Globus pallidus (tissue), 1 donor: ENCODE results near the gene STRN.
"Not testable (repeated sequence)": the region's sequence is repeated elsewhere in the genome, so short reads cannot be mapped to it uniquely, and the experiment has no call there.

ENCODE experiments used
- DNase-seq: peaks from one replicate; pipeline ENCODE4 v3.0.0-alpha.2; 2015; ENCODE audit warnings: low spot score

STRN gene

GRCh38 chr2:36964496-36965058 is 1.8 kb downstream of the STRN start:
- DNase-seq: no peak

DNA sequence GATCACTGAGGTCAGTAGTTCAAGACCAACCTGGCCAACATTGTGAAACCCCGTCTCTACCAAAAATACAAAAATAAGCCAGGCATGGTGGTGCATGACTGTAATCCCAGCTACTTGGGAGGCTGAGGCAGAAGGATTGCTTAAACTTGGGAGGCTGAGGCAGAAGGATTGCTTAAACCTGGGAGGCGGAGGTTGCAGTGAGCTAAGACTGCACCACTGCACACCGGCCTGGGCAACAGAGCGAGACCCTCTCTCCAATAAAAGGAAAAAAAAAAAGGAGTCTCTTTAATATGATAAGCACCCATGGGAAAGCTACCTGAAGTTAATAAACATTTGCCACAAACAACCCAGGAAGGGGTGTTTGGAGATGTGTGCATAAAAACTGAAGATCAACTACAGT is 2.6 kb downstream of the STRN start:
- DNase-seq: no peak

GRCh38 chr2:36963106-36963505 is 3.2 kb downstream of the STRN start:
- DNase-seq: no peak

- DNase-seq: no peak
Measured at GRCh38 chr2:36960773-36961172, 5.6 kb downstream of the STRN start.

- DNase-seq: no peak
Measured at GRCh38 chr2:36960005-36960675, 6.2 kb downstream of the STRN start.

DNA sequence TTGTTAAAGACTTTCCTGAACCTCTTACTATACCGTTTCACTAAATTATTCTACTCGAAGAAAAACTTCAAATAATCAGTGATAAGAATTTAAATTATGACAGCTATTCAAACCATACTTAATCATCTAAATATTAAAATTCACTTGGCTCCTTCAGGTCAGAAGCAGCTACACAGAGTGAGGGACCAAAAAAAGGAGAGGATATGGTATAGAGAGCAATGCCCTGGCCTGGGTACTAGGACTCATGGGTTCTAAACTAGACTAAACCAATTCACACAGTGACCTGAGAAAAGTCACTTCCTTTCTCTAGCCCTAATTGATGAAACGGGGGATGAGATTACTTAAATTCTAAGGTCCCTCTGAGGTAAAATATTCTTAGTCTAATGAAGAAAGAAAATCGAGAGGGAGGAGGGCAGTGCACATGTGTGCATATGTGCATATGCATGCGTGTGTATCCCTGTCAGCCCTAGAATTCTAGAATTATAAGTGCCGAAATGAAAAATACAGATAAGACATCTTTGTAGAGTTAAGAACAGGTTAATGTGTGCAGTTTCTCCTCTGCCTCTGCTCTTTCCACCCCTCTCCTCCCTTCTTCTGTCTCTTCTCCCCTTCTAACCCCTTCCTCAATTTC is 11.2 kb downstream of the STRN start:
- no peak for DNase-seq

DNA sequence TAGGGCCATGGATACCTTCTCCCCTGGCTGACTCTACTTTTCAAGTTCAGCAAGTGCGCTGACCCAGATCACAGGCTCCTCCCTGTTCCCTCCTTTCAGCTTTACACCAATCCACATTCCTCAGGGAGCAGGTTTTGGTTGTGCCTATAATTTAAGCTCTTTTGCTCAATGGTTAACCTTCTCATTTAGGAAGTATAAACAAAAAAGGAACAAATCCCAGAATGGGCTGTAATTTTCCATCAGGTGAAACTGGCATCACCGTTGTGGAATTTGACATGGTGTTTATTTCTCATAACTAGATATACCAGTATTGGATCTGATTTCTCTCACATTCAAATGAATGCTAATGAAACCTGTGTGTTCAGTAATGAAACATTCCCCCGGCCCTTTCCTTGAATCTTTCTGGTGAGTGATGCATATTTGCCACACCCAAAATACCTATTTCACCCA is 13.6 kb downstream of the STRN start:
- DNase-seq: no peak

- DNase-seq: no peak
Measured at GRCh38 chr2:36951574-36951973, 14.8 kb downstream of the STRN start.

- no peak for DNase-seq
Measured at GRCh38 chr2:36951027-36951518, 15.3 kb downstream of the STRN start.

GRCh38 chr2:36949845-36950244 is 16.5 kb downstream of the STRN start:
- DNase-seq: no peak

DNA sequence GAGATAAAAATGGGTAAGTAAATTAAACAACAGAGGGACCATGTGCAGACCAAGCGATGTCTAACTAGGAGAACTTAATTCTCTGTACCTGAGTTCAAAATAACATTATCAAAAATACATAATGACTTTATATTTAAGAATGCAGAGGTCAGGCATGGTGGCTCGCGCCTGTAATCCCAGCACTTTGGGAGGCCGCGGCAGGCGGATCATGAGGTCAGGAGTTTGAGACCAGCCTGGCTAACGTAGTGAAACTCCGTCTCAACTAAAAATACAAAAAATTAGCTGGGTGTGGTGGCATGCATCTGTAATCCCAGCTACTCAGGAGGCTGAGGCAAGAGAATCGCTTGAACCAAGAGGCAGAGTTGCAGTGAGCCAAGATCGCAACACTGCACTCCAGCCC is 21.1 kb downstream of the STRN start:
- DNase-seq: not testable (repeated sequence)

DNA sequence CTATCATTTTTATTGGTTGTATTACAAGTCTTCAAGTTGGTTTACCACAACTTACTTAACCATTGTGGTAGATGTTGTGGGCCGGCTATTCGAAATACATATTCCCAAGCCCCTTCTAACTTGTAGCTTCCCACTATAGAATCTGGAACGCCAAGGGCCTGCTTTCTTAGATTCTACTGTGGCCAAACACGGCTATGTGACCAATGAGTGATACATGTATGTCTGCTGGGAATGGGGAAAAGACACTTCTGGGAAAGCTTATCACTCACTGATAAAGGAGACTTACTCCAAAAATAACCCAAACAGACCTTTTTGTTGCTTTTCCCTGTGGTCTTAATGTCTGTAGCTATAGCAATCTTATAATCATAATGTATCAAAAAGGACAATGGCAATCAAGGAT is 24.5 kb downstream of the STRN start:
- DNase-seq: no peak

- not testable (repeated sequence) for DNase-seq
Measured at GRCh38 chr2:36936526-36936925, 29.8 kb downstream of the STRN start.

DNA sequence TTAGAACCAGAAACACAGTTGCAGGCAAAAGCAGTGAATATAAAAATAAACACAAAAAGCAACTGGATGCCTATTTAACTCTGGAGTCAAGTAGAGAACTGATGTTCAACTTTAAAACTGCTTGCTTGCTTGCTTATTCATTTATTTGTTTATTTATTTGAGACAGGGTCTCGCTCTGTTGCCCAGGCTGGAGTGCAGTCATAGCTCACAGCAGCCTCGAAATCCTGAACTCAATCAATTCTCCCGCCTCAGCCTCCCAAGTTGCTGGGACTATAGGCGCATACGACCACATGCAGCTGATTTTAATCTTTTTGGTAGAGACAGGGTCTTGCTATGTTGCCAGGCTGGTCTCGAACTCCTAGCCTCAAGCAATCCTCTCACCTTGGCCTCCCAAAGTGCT is 34.6 kb downstream of the STRN start:
- not testable (repeated sequence) for DNase-seq

GRCh38 chr2:36930787-36931410 is 35.4 kb downstream of the STRN start:
- DNase-seq: not testable (repeated sequence)

DNA sequence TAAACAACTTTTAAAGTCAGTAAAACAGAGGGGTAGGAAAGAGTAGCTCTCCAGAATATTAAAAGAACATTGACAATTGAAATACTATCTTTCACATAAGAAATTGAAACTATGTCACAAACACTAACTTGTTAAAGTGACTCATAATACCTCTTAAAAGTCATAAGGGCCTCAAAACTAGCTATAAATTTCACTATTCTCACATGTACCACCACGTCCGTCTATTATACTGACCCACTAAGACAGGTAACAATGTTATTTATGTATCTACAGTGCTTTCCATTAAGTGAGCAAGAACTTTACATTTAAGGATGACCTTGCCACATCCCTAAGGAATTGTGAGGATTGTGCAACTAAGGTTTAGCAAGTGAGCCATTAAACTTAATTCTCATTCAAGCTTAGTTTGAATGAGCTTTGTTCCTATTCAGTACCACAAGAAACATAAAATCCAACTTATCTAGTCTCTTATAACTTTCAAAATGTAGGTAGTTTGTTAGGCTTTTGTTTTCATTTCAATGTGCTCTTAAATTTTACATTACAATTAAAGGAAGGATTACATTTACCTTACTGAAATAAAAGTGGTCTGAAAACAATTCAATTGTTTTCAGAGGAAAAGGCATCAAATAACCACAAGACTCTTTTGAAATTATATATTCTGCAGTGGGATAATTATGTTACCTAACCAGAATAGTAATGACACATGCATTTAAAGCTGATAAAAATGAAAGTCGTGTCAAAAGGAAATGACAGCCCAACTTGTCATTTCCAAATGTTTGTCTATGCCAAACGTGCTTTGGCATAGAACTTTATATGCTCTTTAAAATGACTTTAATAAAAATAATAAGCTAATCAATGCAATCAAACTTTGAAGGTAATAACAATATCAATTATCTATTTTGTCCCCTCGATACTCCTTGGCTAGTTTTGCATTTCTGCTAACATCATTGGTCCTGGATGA is 39.9 kb downstream of the STRN start:
- not testable (repeated sequence) for DNase-seq

DNA sequence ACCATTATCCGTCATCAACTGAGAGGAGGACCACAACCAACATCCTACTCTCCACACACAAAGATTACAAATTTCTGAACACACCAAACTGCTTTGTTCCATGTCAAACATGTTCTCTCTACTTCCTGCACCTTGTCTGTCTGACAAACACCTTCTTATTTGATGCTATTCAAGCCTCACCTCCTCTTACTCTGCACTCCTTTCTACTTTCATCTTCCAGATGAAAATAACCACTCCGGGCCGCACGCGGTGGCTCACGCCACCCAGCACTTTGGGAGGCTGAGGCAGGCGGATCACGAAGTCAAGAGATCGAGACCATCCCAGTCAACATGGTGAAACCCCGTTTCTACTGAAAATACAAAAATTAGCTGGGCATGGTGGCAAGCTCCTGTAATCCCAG is 43.7 kb downstream of the STRN start:
- DNase-seq: not testable (repeated sequence)

GRCh38 chr2:36921984-36922383 is 44.4 kb downstream of the STRN start:
- no peak for DNase-seq

DNA sequence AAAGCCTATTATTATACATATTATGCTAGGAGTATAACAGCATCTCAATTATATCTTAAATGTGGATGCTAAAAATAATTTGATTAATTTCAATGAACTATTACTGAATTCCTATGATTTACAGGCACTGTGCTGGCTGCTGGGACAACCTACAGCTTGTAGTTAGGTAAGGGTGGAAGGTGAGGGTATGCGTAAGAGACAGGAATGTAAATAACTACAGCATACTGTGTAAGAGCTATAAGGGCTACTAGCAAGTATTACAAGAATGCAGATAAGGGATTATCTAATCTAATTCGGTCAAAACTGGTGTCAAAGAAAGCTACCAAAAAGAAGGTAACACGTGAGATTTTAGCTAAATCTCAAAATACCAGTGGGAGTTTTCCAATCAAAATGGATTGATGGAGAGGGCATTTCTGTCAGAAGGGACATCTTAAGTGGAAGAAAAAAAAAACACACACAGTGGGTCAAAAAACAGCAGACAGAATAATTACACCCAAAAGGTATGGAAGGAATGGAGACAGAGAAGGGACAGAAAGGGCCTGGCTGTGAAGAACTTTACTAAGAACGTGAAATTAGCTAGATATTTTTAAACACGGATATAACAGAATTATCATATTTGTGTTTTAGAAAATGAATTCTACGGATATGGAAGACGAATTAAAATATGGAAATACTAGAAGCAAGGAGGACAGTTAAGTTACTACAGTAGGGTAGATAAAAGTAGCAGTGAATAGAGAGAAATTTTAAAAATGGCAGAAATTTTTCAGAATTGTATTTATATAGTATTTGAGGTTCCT is 47.1 kb downstream of the STRN start:
- no peak for DNase-seq

DNA sequence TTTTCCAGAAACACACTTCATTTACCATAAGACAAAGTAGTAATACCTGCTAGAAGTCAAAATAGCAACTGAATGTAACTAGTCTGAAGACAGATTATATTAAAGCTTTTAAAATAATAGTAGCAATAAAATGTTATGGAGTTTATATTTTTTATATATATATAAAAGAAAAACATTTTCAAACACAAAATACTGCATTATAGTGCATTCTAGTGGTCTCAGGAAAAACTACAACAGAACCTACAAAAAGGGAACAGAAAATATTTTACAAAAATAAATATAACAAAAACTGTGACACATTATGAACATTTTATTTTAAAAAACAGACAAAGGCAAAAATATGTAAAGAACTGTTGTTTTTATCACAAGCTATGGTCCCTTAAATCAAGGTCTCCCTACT is 48.0 kb downstream of the STRN start:
- no peak for DNase-seq

DNA sequence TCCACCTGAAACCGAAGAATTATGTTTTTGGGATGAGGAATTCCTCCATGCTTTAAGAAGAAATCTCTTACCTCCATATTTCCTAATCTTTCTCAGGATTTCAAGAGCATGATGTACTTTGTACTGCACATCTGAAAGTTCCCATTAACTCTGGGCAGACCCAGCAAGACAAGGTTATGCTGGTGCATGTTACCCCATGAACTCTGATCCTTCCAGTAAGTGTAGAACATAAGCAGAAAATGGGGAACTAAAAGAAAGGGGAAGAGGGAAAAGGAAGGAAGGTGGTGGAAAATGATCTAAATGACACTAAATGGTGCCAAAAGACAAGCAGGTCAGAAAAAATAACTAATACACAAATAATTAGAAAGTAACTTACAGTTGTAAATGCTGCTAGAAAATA is 50.7 kb downstream of the STRN start:
- peak; percentile 20 for DNase-seq
